MM.1S (cell line): Measurements from ENCODE around the gene DNAH8.

ENCODE experiments used
- EZH2phosphoT487 ChIP-seq: fragments of 300-600 bp; sonication (generic); IDR thresholded peaks from 2 replicates; pipeline ENCODE4 v1.6.1; 2018; ENCODE audit warnings: antibody characterized with exemption, low read length
- TF ChIP-seq, protein P1 (sequence below): fragments of 300-600 bp; sonication (generic); IDR thresholded peaks from 2 replicates; pipeline ENCODE4 v1.5.1; 2016; ENCODE audit warnings: antibody characterized with exemption, low read length, mixed read lengths

DNA sequence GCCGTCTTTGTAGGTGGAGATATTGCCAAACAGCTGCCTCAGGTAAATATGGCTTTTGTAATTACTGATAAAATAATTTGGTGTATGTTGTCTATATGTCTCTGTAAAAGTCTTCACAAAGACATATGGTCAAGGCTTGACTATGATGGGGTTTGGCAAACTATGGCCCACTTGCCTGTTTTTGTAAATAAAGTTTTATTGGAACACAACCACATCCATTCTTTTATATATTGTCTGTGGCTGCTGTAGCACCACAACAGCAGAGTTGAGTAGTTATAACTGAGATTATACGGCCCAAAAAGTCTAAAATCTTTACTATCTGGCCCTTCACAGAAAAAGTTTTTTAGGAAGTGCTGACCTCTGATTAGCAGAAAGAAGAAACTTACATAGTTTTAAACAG is 133.6 kb downstream of the DNAH8 start:
- TF ChIP-seq EZH2phosphoT487, result no peak
- TF ChIP-seq, protein P1, sequence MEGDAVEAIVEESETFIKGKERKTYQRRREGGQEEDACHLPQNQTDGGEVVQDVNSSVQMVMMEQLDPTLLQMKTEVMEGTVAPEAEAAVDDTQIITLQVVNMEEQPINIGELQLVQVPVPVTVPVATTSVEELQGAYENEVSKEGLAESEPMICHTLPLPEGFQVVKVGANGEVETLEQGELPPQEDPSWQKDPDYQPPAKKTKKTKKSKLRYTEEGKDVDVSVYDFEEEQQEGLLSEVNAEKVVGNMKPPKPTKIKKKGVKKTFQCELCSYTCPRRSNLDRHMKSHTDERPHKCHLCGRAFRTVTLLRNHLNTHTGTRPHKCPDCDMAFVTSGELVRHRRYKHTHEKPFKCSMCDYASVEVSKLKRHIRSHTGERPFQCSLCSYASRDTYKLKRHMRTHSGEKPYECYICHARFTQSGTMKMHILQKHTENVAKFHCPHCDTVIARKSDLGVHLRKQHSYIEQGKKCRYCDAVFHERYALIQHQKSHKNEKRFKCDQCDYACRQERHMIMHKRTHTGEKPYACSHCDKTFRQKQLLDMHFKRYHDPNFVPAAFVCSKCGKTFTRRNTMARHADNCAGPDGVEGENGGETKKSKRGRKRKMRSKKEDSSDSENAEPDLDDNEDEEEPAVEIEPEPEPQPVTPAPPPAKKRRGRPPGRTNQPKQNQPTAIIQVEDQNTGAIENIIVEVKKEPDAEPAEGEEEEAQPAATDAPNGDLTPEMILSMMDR, result no peak
